ENCODE measurements around the gene SMC4. TPM values are rescaled to one million over a fixed set of nuclear protein-coding genes. Genes with fewer than 3 reads are reported as not detected.
"Not testable (repeated sequence)": the region's sequence is repeated elsewhere in the genome, so short reads cannot be mapped to it uniquely, and the experiment has no call there.

The SMC4 gene
- total and polyA plus RNA-seq, 2 experiments from 2014 or later, result 49.6 to 55.4 TPM

DNA sequence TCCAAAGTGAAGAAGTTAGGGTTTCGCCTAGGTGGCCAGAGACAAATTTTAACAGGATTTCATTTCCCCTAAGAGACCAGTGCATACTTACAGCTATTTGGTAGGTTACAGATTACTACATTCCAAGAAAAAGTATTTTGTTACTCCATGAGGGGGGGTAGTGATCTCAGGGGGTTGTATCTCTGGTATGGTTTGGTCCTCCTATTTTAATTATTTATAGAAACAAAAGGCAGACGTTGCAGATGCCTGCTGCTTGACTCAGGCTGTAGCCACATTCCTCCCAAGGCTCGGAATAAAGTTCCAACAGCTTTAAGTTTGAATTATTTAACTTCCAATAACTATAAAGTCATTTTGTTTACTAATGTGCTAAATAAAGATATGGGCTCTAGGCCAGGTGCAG is 51.4 kb downstream of the SMC4 start:
- Histone ChIP-seq H3K79me2 (peaks cover 28% of the 10 kb centered on the region), H3K9me2 (replicated peaks; ENCODE audit: insufficient read depth) (no peaks in the 10 kb centered on the region), H2AFZ (no peak overlapping the region), H3K27ac (peak overlapping the region; percentile 87), H3K27me3 (no peaks in the 10 kb centered on the region), H3K4me3 (no peak overlapping the region), H3K4me1 (ENCODE audit: insufficient read depth) (peaks cover 4% of the 10 kb centered on the region), H3K36me3 (replicated peaks; ENCODE audit: insufficient read depth, low read depth) (no peaks in the 10 kb centered on the region), H4K20me1 (ENCODE audit: insufficient read depth, poor library complexity, severe bottlenecking) (no peaks in the 10 kb centered on the region), H3K9me3 (ENCODE audit: low read depth) (no peaks in the 10 kb centered on the region), H3K4me2 (peak overlapping the region; percentile 83)
- TF ChIP-seq, protein P1, sequence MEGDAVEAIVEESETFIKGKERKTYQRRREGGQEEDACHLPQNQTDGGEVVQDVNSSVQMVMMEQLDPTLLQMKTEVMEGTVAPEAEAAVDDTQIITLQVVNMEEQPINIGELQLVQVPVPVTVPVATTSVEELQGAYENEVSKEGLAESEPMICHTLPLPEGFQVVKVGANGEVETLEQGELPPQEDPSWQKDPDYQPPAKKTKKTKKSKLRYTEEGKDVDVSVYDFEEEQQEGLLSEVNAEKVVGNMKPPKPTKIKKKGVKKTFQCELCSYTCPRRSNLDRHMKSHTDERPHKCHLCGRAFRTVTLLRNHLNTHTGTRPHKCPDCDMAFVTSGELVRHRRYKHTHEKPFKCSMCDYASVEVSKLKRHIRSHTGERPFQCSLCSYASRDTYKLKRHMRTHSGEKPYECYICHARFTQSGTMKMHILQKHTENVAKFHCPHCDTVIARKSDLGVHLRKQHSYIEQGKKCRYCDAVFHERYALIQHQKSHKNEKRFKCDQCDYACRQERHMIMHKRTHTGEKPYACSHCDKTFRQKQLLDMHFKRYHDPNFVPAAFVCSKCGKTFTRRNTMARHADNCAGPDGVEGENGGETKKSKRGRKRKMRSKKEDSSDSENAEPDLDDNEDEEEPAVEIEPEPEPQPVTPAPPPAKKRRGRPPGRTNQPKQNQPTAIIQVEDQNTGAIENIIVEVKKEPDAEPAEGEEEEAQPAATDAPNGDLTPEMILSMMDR (IDR thresholded peaks at IDR 0.05; ENCODE audit: poor library complexity), result no peak
- TF ChIP-seq EZH2phosphoT487 (IDR thresholded peaks at IDR 0.05; ENCODE audit: low read depth, severe bottlenecking, unreplicated experiment), result no peak
- no peak for TF ChIP-seq EZH2 (IDR thresholded peaks at IDR 0.05; ENCODE audit: borderline replicate concordance)
- DNase-seq (ENCODE audit: low spot score), result no peak
- 75% methylated on average over 3 of the region's 3 CpGs for WGBS (ENCODE audit: low lambda C conversion rate, missing lambda C conversion rate)

DNA sequence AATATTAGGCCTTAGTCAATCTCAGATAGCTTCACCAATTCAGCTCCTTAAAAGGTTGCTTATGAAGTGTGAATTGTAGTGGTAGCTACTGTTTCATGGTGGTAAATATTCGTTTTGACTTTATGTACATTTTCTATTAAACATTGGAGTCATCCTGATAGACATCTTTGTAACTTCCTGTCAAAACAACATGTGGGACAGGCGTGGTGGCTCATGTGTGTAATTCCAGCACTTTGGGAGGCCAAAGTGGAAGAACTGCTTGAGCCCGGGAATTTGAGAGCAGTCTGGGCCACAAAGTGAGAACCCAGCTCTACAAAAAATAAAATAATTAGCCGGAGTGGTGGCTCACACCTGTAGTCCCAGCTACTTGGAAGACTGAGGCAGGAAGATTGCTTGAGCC is 52.2 kb downstream of the SMC4 start:
- WGBS (ENCODE audit: low lambda C conversion rate, missing lambda C conversion rate), result 91% methylated on average over 4 of the region's 4 CpGs
- peaks cover 4% of the 10 kb centered on the region for H3K4me1 ChIP-seq (ENCODE audit: insufficient read depth)
- H3K36me3 ChIP-seq (replicated peaks; ENCODE audit: insufficient read depth, low read depth), result no peaks in the 10 kb centered on the region
- no peak overlapping the region for H3K27ac ChIP-seq
- no peaks in the 10 kb centered on the region for H3K9me3 ChIP-seq (ENCODE audit: low read depth)
- H3K4me2 ChIP-seq, result no peak overlapping the region
- H3K9me2 ChIP-seq (replicated peaks; ENCODE audit: insufficient read depth), result no peaks in the 10 kb centered on the region
- peaks cover 22% of the 10 kb centered on the region for H3K79me2 ChIP-seq
- H3K4me3 ChIP-seq, result no peak overlapping the region
- no peaks in the 10 kb centered on the region for H3K27me3 ChIP-seq
- no peak overlapping the region for H2AFZ ChIP-seq
- H4K20me1 ChIP-seq (ENCODE audit: insufficient read depth, poor library complexity, severe bottlenecking), result no peaks in the 10 kb centered on the region
- no peak for TF ChIP-seq EZH2phosphoT487 (IDR thresholded peaks at IDR 0.05; ENCODE audit: low read depth, severe bottlenecking, unreplicated experiment)
- no peak for DNase-seq (ENCODE audit: low spot score)

DNA sequence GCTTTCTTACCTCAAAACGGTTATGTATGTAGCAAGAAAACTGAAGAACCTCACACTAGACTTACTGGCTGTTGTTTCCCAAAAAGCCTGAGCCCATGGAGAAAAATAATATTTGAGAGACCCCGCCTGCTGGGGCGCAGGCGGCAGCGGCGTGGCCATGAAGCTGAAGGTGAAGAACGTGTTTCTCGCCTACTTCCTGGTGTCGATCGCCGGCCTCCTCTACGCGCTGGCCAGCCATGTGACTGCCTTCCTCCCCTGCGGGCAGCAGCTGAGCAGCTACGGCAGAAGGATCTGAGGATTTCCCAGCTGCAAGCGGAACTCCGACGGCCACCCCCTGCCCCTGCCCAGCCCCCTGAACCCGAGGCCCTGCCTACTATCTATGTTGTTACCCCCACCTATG is 52.8 kb downstream of the SMC4 start:
- H3K79me2 ChIP-seq, result peaks cover 15% of the 10 kb centered on the region
- not testable (repeated sequence) for H3K36me3 ChIP-seq (replicated peaks; ENCODE audit: insufficient read depth, low read depth); H2AFZ ChIP-seq; H3K4me3 ChIP-seq; H3K9me3 ChIP-seq (ENCODE audit: low read depth); H3K27ac ChIP-seq; H4K20me1 ChIP-seq (ENCODE audit: insufficient read depth, poor library complexity, severe bottlenecking); H3K4me2 ChIP-seq; DNase-seq (ENCODE audit: low spot score); H3K27me3 ChIP-seq; H3K9me2 ChIP-seq (replicated peaks; ENCODE audit: insufficient read depth); H3K4me1 ChIP-seq (ENCODE audit: insufficient read depth)
- 98% methylated on average over 15 of the region's 19 CpGs for WGBS (ENCODE audit: low lambda C conversion rate, missing lambda C conversion rate)

DNA sequence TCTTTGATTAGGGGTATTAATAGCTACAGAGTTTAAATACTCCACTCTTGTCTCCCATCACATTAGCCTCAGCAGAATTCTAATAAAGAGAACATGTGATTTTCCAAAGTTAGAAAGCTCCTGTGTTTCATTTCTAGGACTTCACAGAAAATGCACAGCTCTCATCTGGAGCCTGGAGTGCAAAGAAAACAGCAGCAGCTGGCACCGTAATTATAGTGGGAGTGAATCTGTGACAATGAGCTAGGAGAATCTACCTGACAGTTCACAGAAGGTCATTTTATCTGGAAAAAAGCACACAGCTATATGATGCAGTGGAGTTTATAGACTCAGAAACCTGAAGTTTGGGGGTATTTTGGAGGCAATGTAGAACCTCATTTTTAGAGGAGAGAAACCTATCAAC is 55.5 kb downstream of the SMC4 start:
- H3K4me2 ChIP-seq, result no peak overlapping the region
- H3K27ac ChIP-seq, result no peak overlapping the region
- H3K36me3 ChIP-seq (replicated peaks; ENCODE audit: insufficient read depth, low read depth), result no peaks in the 10 kb centered on the region
- no peak overlapping the region for H3K4me3 ChIP-seq
- no peaks in the 10 kb centered on the region for H3K9me3 ChIP-seq (ENCODE audit: low read depth)
- peaks cover 4% of the 10 kb centered on the region for H3K27me3 ChIP-seq
- no peak overlapping the region for H2AFZ ChIP-seq
- TF ChIP-seq EZH2 (IDR thresholded peaks at IDR 0.05; ENCODE audit: borderline replicate concordance), result no peak
- TF ChIP-seq, protein P1 (IDR thresholded peaks at IDR 0.05; ENCODE audit: poor library complexity), result no peak
- no peak for TF ChIP-seq EZH2phosphoT487 (IDR thresholded peaks at IDR 0.05; ENCODE audit: low read depth, severe bottlenecking, unreplicated experiment)
- DNase-seq (ENCODE audit: low spot score), result no peak
- H3K79me2 ChIP-seq, result no peaks in the 10 kb centered on the region
- WGBS (ENCODE audit: low lambda C conversion rate, missing lambda C conversion rate), result 65% methylated on average over 1 of the region's 1 CpG
- peaks cover 4% of the 10 kb centered on the region for H3K4me1 ChIP-seq (ENCODE audit: insufficient read depth)
- H3K9me2 ChIP-seq (replicated peaks; ENCODE audit: insufficient read depth), result no peaks in the 10 kb centered on the region
- H4K20me1 ChIP-seq (ENCODE audit: insufficient read depth, poor library complexity, severe bottlenecking), result no peaks in the 10 kb centered on the region

Measured in hepatocyte (in vitro differentiated cells).